ENCODE results near the gene PTPRT. TPM values are rescaled to one million over a fixed set of nuclear protein-coding genes. Genes with fewer than 3 reads are reported as not detected.
A peak's percentile ranks its signal among the peaks of the same experiment; 100 is the strongest.

The PTPRT gene
- total RNA-seq, 1 donor from 2014 or later = 0.19 TPM

- intact Hi-C loops (cut with DNase I) = no loop called here
- no peak for ATAC-seq
Observed at GRCh38 chr20:42493001-42493400, 696.7 kb downstream of the PTPRT start.

GRCh38 chr20:42492290-42492689 lies 697.4 kb downstream of the PTPRT start:
- no peak for DNase-seq (ENCODE audit: missing footprints)
- intact Hi-C loops (cut with DNase I) = no loop called here
- ATAC-seq = no peak

More at GRCh38 chr20:42493001-42493400, 696.7 kb downstream of the PTPRT start:
- DNase-seq (ENCODE audit: missing footprints) = no peak

- intact Hi-C loops (cut with DNase I) = no loop called here
- no peak for DNase-seq (ENCODE audit: missing footprints)
- ATAC-seq = no peak
Observed at GRCh38 chr20:42485556-42485955, 704.1 kb downstream of the PTPRT start.

GRCh38 chr20:42484790-42485375 lies 704.8 kb downstream of the PTPRT start:
- DNase-seq (ENCODE audit: missing footprints) (no peak), ATAC-seq (peak; percentile 32)
- intact Hi-C loops (cut with DNase I) = no loop called here

GRCh38 chr20:42484335-42484734 lies 705.4 kb downstream of the PTPRT start:
- peak; percentile 95 for ATAC-seq
- DNase-seq (ENCODE audit: missing footprints) = no peak
- intact Hi-C loops (cut with DNase I) = no loop called here

GRCh38 chr20:42483730-42484303 lies 705.9 kb downstream of the PTPRT start:
- DNase-seq (ENCODE audit: missing footprints) (no peak), ATAC-seq (peak; percentile 38)
- intact Hi-C loops (cut with DNase I) = no loop called here

- intact Hi-C loops (cut with DNase I) = no loop called here
- no peak for ATAC-seq
- no peak for DNase-seq (ENCODE audit: missing footprints)
Observed at GRCh38 chr20:42482808-42483207, 706.9 kb downstream of the PTPRT start.

GRCh38 chr20:42475773-42476172 lies 713.9 kb downstream of the PTPRT start:
- ATAC-seq (no peak), DNase-seq (ENCODE audit: missing footprints) (no peak)
- intact Hi-C loops (cut with DNase I) = no loop called here

GRCh38 chr20:42474646-42475045 lies 715.1 kb downstream of the PTPRT start:
- no peak for ATAC-seq
- intact Hi-C loops (cut with DNase I) = no loop called here
- no peak for DNase-seq (ENCODE audit: missing footprints)

- DNase-seq (ENCODE audit: missing footprints) (no peak), ATAC-seq (no peak)
- intact Hi-C loops (cut with DNase I) = no loop called here
Observed at GRCh38 chr20:42472198-42472597, 717.5 kb downstream of the PTPRT start.

GRCh38 chr20:42461965-42462593 lies 727.6 kb downstream of the PTPRT start:
- intact Hi-C loops (cut with DNase I) = no loop called here
- no peak for ATAC-seq

GRCh38 chr20:42461291-42461690 lies 728.4 kb downstream of the PTPRT start:
- DNase-seq (ENCODE audit: missing footprints) (no peak), ATAC-seq (no peak)
- intact Hi-C loops (cut with DNase I) = no loop called here

More at GRCh38 chr20:42461965-42462593, 727.6 kb downstream of the PTPRT start:
- no peak for DNase-seq (ENCODE audit: missing footprints)

- ATAC-seq = no peak
- intact Hi-C loops (cut with DNase I) = no loop called here
- no peak for DNase-seq (ENCODE audit: missing footprints)
Observed at GRCh38 chr20:42447270-42447669, 742.4 kb downstream of the PTPRT start.

- intact Hi-C loops (cut with DNase I) = no loop called here
- ATAC-seq (peak; percentile 88), DNase-seq (ENCODE audit: missing footprints) (no peak)
Observed at GRCh38 chr20:42444799-42445198, 744.9 kb downstream of the PTPRT start.

- intact Hi-C loops (cut with DNase I) = no loop called here
- no peak for DNase-seq (ENCODE audit: missing footprints)
- no peak for ATAC-seq
Observed at GRCh38 chr20:42443200-42443599, 746.5 kb downstream of the PTPRT start.

GRCh38 chr20:42442716-42443115 lies 747.0 kb downstream of the PTPRT start:
- ATAC-seq (peak; percentile 82), DNase-seq (ENCODE audit: missing footprints) (no peak)
- intact Hi-C loops (cut with DNase I) = no loop called here

GRCh38 chr20:42441864-42442331 lies 747.8 kb downstream of the PTPRT start:
- intact Hi-C loops (cut with DNase I) = no loop called here
- no peak for ATAC-seq
- DNase-seq (ENCODE audit: missing footprints) = no peak

GRCh38 chr20:42441196-42441863 lies 748.4 kb downstream of the PTPRT start:
- intact Hi-C loops (cut with DNase I) = no loop called here

GRCh38 chr20:42435230-42435629 lies 754.5 kb downstream of the PTPRT start:
- DNase-seq (ENCODE audit: missing footprints) (no peak), ATAC-seq (no peak)
- intact Hi-C loops (cut with DNase I) = loop anchor here (10.0 kb wide), 1 partner anchor 90 kb away; no protein-coding TSS in a partner anchor

More at GRCh38 chr20:42441196-42441863, 748.4 kb downstream of the PTPRT start:
- DNase-seq (ENCODE audit: missing footprints) (no peak), ATAC-seq (no peak)

Data from Right ventricle myocardium inferior (tissue), 1 donor.